Caco-2 (cell line): ENCODE measurements around the gene BMP15. TPM values are rescaled to one million over a fixed set of nuclear protein-coding genes. Genes with fewer than 3 reads are reported as not detected.
A peak's percentile ranks its signal among the peaks of the same experiment; 100 is the strongest.

ENCODE experiments used
- BruUV-seq: library from RNA; stranded (reverse); fragments of 400-500 nt; replicated peaks from 2 replicates; lab custom pipeline; 2021; lab: Mats Ljungman, UMichigan
- CTCF ChIA-PET: fragments of 300-600 bp; sonication (Branson Sonifier 250); formaldehyde crosslinking; loops from one replicate; lab custom pipeline; 2022; ENCODE audit warnings: antibody characterized with exemption; lab: Charles Lee
- POLR2A ChIA-PET: fragments of 300-600 bp; sonication (Branson Sonifier 250); formaldehyde crosslinking; loops from one replicate; lab custom pipeline; 2022; ENCODE audit warnings: antibody characterized with exemption; lab: Charles Lee
- DNase-seq, 2 experiments: peaks; one replicate each; pipeline versions ENCODE4 v3.0.0 to v3.0.0-alpha.2; 2020 to 2022
- H3K27me3 ChIP-seq: replicated peaks from 2 replicates; pipeline ENCODE4 v1.6.0; 2011; ENCODE audit warnings: low read length; ENCODE audit not compliant: control insufficient read depth, insufficient read depth
- H3K36me3 ChIP-seq: 2 replicates; pipeline ENCODE4 v1.5.1; 2011; ENCODE audit warnings: low read length; ENCODE audit not compliant: control insufficient read depth, insufficient read depth
- H3K4me1 ChIP-seq: fragments of 250-450 bp; sonication (Bioruptor Pico); 2 replicates; pipeline ENCODE4 v1.5.1; 2020; ENCODE audit warnings: mild to moderate bottlenecking
- H3K4me3 ChIP-seq: 2 replicates; pipeline ENCODE4 v1.5.1; 2011; ENCODE audit warnings: low read depth, mild to moderate bottlenecking, control low read depth, low read length
- H3K9me3 ChIP-seq: fragments of 250-450 bp; sonication (Bioruptor Pico); 2 replicates; pipeline ENCODE4 v1.5.1; 2020; ENCODE audit warnings: mild to moderate bottlenecking, moderate library complexity
- H3K27ac Mint-ChIP-seq: one replicate; pipeline ENCODE4 v1.8.0; 2022; ENCODE audit warnings: mixed read lengths; ENCODE audit not compliant: unreplicated experiment
- H3K27me3 Mint-ChIP-seq: one replicate; pipeline ENCODE4 v1.8.0; 2022; ENCODE audit warnings: mixed read lengths; ENCODE audit not compliant: insufficient read depth, unreplicated experiment
- H3K36me3 Mint-ChIP-seq: one replicate; pipeline ENCODE4 v1.8.0; 2022; ENCODE audit warnings: mild to moderate bottlenecking, mixed read lengths; ENCODE audit not compliant: insufficient read depth, unreplicated experiment
- H3K4me1 Mint-ChIP-seq: one replicate; pipeline ENCODE4 v1.8.0; 2022; ENCODE audit warnings: low read depth, mixed read lengths; ENCODE audit not compliant: unreplicated experiment
- H3K4me3 Mint-ChIP-seq: one replicate; pipeline ENCODE4 v1.8.0; 2022; ENCODE audit warnings: mild to moderate bottlenecking, moderate library complexity, mixed read lengths; ENCODE audit not compliant: unreplicated experiment
- H3K9me3 Mint-ChIP-seq: one replicate; pipeline ENCODE4 v1.8.0; 2022; ENCODE audit warnings: mixed read lengths; ENCODE audit not compliant: unreplicated experiment
- intact Hi-C: fragments of 100-400 bp; cut with micrococcal nuclease; formaldehyde crosslinking; loops from one replicate; pipeline ENCODE4 v1.10.0; 2022; ENCODE audit not compliant: unreplicated experiment
- total RNA-seq: library from RNA; stranded (reverse); gene quantifications from 2 replicates; pipeline ENCODE4 v1.2.3, GENCODE V29; 2022
- TF ChIP-seq, protein P1 (sequence below), 2 experiments: fragments of 200-600 bp in 1 of 2; IDR thresholded peaks; 1 replicate in 1 of 2; 2 replicates in 1 of 2; pipeline versions ENCODE4 v1.5.1 to v1.8.0; 2011 to 2022; ENCODE audit warnings: antibody characterized with exemption in 1 of 2, control low read depth in 1 of 2, inconsistent platforms in 1 of 2, low read depth in 1 of 2, low read length in 1 of 2, mild to moderate bottlenecking in 1 of 2, moderate library complexity in 1 of 2; ENCODE audit not compliant: insufficient read depth in 1 of 2, severe bottlenecking in 1 of 2, unreplicated experiment in 1 of 2

Gene BMP15
- total RNA-seq, 1 experiment from 2014 or later, result not detected

DNA sequence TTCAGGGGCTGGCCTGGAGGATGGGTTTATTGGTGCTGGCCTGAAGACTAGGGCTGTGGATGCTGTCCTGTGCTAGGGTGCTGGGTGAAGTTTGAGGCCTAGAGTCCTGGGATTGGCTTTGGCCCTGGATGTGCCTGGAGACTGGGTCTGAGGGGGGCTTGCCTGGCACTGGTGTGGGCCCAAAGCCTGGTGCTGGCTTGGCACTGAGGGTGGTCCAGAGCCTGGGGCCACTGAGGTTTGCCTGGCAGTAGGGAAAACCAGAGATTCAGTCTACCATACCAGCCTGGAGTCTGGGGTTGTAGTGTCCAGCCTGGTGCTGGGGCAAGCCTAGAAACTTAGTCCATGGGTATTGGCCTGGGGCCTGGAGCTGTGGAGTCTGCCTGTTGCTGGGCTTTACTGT lies 16.6 kb downstream of the BMP15 start:
- no TSS peak for BruUV-seq
- Mint-ChIP-seq H3K9me3 (no peaks in the 10 kb centered on the region), H3K4me3 (no peak overlapping the region), H3K27me3 (no peaks in the 10 kb centered on the region), H3K4me1 (no peaks in the 10 kb centered on the region), H3K27ac (no peak overlapping the region), H3K36me3 (no peaks in the 10 kb centered on the region)
- ChIA-PET POLR2A (no interaction called here), CTCF (no interaction called here)
- intact Hi-C loops, result no loop called here
- no peak for DNase-seq
- H3K9me3 ChIP-seq, result no peaks in the 10 kb centered on the region
- no peak overlapping the region for H3K4me3 ChIP-seq
- H3K4me1 ChIP-seq, result no peaks in the 10 kb centered on the region
- H3K36me3 ChIP-seq, result no peaks in the 10 kb centered on the region
- no peaks in the 10 kb centered on the region for H3K27me3 ChIP-seq
- TF ChIP-seq, protein P1, sequence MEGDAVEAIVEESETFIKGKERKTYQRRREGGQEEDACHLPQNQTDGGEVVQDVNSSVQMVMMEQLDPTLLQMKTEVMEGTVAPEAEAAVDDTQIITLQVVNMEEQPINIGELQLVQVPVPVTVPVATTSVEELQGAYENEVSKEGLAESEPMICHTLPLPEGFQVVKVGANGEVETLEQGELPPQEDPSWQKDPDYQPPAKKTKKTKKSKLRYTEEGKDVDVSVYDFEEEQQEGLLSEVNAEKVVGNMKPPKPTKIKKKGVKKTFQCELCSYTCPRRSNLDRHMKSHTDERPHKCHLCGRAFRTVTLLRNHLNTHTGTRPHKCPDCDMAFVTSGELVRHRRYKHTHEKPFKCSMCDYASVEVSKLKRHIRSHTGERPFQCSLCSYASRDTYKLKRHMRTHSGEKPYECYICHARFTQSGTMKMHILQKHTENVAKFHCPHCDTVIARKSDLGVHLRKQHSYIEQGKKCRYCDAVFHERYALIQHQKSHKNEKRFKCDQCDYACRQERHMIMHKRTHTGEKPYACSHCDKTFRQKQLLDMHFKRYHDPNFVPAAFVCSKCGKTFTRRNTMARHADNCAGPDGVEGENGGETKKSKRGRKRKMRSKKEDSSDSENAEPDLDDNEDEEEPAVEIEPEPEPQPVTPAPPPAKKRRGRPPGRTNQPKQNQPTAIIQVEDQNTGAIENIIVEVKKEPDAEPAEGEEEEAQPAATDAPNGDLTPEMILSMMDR (IDR thresholded peaks at IDR 0.05; ENCODE audit: insufficient read depth in 1 of 2, low read depth in 1 of 2, low read length in 1 of 2, severe bottlenecking in 1 of 2, unreplicated experiment in 1 of 2), result no peak

DNA sequence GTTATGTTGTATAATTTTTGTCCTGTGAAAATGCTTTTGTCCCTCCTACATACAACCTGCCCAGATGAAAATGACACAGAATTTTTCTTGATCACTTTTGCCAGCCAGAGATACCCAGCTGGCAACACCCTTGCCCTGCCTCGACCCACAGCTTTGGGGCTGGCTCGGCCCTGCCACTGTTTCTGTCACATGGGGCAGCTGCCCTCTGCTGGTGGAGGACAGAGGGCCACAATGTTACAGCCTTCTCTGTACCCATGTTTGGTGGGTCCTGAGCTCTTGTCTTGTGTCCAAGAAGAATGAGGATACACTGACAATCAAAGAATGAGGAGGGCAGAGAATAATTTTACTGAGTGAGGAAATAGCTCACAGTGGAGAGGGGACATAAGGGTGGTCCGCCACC lies 31.1 kb downstream of the BMP15 start:
- peak in 1 of 2 experiments; percentile 1 for DNase-seq
- H3K9me3 Mint-ChIP-seq, result peaks cover 8% of the 10 kb centered on the region
- peaks cover 4% of the 10 kb centered on the region for H3K27me3 Mint-ChIP-seq
- no peaks in the 10 kb centered on the region for H3K9me3 ChIP-seq
- TF ChIP-seq, protein P1 (IDR thresholded peaks at IDR 0.05; ENCODE audit: insufficient read depth in 1 of 2, low read depth in 1 of 2, low read length in 1 of 2, severe bottlenecking in 1 of 2, unreplicated experiment in 1 of 2), result no peak
- no peaks in the 10 kb centered on the region for H3K36me3 ChIP-seq
- H3K27me3 ChIP-seq, result no peaks in the 10 kb centered on the region
- H3K4me3 ChIP-seq, result no peak overlapping the region
- no peak overlapping the region for H3K4me3 Mint-ChIP-seq
- POLR2A ChIA-PET, result no interaction called here
- BruUV-seq, result no TSS peak
- H3K4me1 ChIP-seq, result no peaks in the 10 kb centered on the region
- H3K4me1 Mint-ChIP-seq, result no peaks in the 10 kb centered on the region
- intact Hi-C loops, result no loop called here
- no peaks in the 10 kb centered on the region for H3K36me3 Mint-ChIP-seq
- H3K27ac Mint-ChIP-seq, result no peak overlapping the region
- CTCF ChIA-PET, result no interaction called here

DNA sequence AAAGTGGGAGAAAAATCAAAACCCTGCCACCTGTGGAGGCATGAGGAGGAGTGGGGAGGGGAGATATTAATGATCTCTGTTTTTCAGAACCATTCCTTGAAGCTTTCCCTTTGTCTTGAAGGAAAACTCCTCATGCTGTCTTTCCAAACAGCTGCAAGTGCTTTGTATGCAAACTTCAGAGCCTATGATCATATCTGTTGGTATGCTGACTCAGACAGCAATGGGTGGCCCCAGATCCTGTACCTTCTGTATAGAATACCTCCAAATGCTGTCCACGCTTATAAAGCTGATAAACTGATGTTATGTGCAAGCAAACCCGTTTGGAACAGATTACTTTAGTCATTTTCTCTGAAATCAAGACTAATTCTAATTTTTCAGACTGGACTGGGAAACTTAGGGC lies 31.9 kb downstream of the BMP15 start:
- Mint-ChIP-seq H3K4me3 (no peak overlapping the region), H3K36me3 (no peaks in the 10 kb centered on the region), H3K9me3 (peaks cover 8% of the 10 kb centered on the region), H3K4me1 (no peaks in the 10 kb centered on the region), H3K27ac (no peak overlapping the region), H3K27me3 (peaks cover 4% of the 10 kb centered on the region)
- H3K27me3 ChIP-seq, result no peaks in the 10 kb centered on the region
- H3K4me3 ChIP-seq, result no peak overlapping the region
- H3K36me3 ChIP-seq, result no peaks in the 10 kb centered on the region
- TF ChIP-seq, protein P1 (IDR thresholded peaks at IDR 0.05; ENCODE audit: insufficient read depth in 1 of 2, low read depth in 1 of 2, low read length in 1 of 2, severe bottlenecking in 1 of 2, unreplicated experiment in 1 of 2), result no peak
- no peaks in the 10 kb centered on the region for H3K4me1 ChIP-seq
- ChIA-PET POLR2A (no interaction called here), CTCF (no interaction called here)
- no TSS peak for BruUV-seq
- no peaks in the 10 kb centered on the region for H3K9me3 ChIP-seq
- no peak for DNase-seq
- intact Hi-C loops, result no loop called here
